OCI-LY1 (cell line): ENCODE measurements around the gene TAF11L11.
"Not testable (repeated sequence)": the region's sequence is repeated elsewhere in the genome, so short reads cannot be mapped to it uniquely, and the experiment has no call there.

Experiments
- H2AFZ ChIP-seq: fragments of 200-600 bp; sonication (generic), shearing (Covaris generic); 2 replicates; pipeline ENCODE4 v1.6.0; 2014; ENCODE audit warnings: antibody characterized with exemption, mild to moderate bottlenecking, low read length
- H3F3A ChIP-seq: fragments of 200-600 bp; sonication (generic), shearing (Covaris generic); 2 replicates; pipeline ENCODE4 v1.6.0; 2014; ENCODE audit warnings: mild to moderate bottlenecking, antibody characterized with exemption, low read length, moderate library complexity; ENCODE audit not compliant: insufficient read depth
- H3K27ac ChIP-seq: fragments of 200-600 bp; sonication (generic); 2 replicates; pipeline ENCODE4 v1.5.1; 2014; ENCODE audit warnings: low read length, mixed run types, mild to moderate bottlenecking, low read depth; ENCODE audit not compliant: poor library complexity, severe bottlenecking
- H3K27me3 ChIP-seq: fragments of 200-600 bp; sonication (generic); 2 replicates; pipeline ENCODE4 v1.6.0; 2014; ENCODE audit warnings: antibody characterized with exemption, mild to moderate bottlenecking, low read length, moderate library complexity; ENCODE audit not compliant: insufficient read depth
- H3K36me3 ChIP-seq: fragments of 200-600 bp; sonication (generic); 2 replicates; pipeline ENCODE4 v1.6.1; 2014; ENCODE audit warnings: mild to moderate bottlenecking, antibody characterized with exemption, low read length, moderate library complexity, mixed read lengths; ENCODE audit not compliant: insufficient read depth
- H3K4me1 ChIP-seq: fragments of 200-600 bp; sonication (generic); 2 replicates; pipeline ENCODE4 v1.5.1; 2014; ENCODE audit warnings: mild to moderate bottlenecking, low read length, moderate library complexity; ENCODE audit not compliant: insufficient read depth, severe bottlenecking
- H3K4me2 ChIP-seq: fragments of 200-600 bp; sonication (generic), shearing (Covaris generic); 2 replicates; pipeline ENCODE4 v1.6.1; 2014; ENCODE audit warnings: low read length
- H3K4me3 ChIP-seq: fragments of 200-600 bp; sonication (generic); 2 replicates; pipeline ENCODE4 v1.5.1; 2014; ENCODE audit warnings: low read length, low read depth, mild to moderate bottlenecking, mixed read lengths; ENCODE audit not compliant: poor library complexity, severe bottlenecking
- H3K79me2 ChIP-seq: fragments of 200-600 bp; shearing (Covaris generic); 2 replicates; pipeline ENCODE4 v1.6.1; 2016; ENCODE audit warnings: mixed run types, low read length, mixed read lengths; ENCODE audit not compliant: insufficient read depth
- H3K9ac ChIP-seq: fragments of 200-600 bp; sonication (generic), shearing (Covaris generic); 2 replicates; pipeline ENCODE4 v1.6.1; 2014; ENCODE audit warnings: mild to moderate bottlenecking, low read length, mixed read lengths
- H3K9me2 ChIP-seq: fragments of 200-600 bp; sonication (generic), shearing (Covaris generic); 2 replicates; pipeline ENCODE4 v1.6.1; 2014; ENCODE audit warnings: low read depth, mild to moderate bottlenecking, low read length, mixed read lengths
- H3K9me3 ChIP-seq: fragments of 200-600 bp; shearing (Covaris generic); 2 replicates; pipeline ENCODE4 v1.6.1; 2014; ENCODE audit warnings: low read length, mixed read lengths
- H4K20me1 ChIP-seq: fragments of 200-600 bp; sonication (generic), shearing (Covaris generic); 2 replicates; pipeline ENCODE4 v1.6.0; 2016; ENCODE audit warnings: mild to moderate bottlenecking, low read length; ENCODE audit not compliant: insufficient read depth

The TAF11L11 gene

DNA sequence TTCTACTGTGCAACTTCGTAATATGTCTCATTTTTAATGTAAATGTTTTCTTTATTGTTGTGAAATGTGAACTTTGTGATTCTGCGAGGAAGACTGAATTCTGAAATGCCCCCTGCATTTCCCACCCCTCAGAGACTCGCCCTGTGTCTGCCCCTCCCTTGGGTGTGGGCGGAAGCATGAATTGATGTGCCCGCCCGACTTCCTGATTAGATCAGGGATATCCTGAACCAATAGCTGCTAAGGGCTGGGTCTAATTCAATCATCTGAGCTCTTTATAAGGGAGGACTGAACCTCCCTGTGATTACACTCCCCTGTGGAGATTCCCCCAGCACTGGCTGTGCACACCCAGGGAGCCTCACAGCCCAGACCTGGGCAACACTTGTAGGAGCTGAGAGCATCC, at the start of gene TAF11L11:
Gene TAF11L11, plus strand, starts transcription at position 304 of the 400 bp plus-strand sequence.
- H3K4me2 ChIP-seq, H2AFZ ChIP-seq, H4K20me1 ChIP-seq, H3K9me2 ChIP-seq, H3K79me2 ChIP-seq, H3K4me1 ChIP-seq, H3K27me3 ChIP-seq, H3K36me3 ChIP-seq, H3F3A ChIP-seq, H3K27ac ChIP-seq, H3K9ac ChIP-seq, H3K9me3 ChIP-seq, H3K4me3 ChIP-seq: not testable (repeated sequence)

DNA sequence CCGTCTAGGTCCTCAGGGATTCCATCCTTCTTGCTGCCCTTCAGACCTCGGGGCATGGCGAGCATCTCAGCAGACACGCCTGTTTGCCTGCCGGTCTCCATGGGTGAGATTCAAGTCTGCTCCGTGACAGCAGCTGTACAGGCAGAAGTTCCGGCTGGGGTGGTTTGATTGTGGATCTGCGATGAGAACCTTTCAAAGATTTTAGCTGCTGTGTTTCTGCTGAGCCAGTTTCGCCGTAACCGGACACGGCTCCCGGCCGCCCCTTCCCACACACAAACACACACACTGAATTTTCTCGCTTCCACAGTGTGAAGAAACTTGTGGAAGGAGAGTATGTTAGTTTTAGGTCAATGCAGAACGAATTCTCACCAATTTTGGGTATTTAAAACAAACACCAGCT, 18.3 kb upstream of the TAF11L11 start, which contains the start of gene TAF11L7:
Gene TAF11L7, minus strand, starts transcription at position 101 of the 400 bp plus-strand sequence.
- H3F3A ChIP-seq = not testable (repeated sequence)

GRCh38 chr5:17590860-17591259, 13.1 kb upstream of the TAF11L11 start, which contains the start of gene TAF11L8:
TSS of gene TAF11L8 (minus strand) at chr5:17590960.
- H3K4me3 ChIP-seq, H4K20me1 ChIP-seq, H3F3A ChIP-seq, H3K9ac ChIP-seq, H3K36me3 ChIP-seq, H3K9me3 ChIP-seq, H3K4me1 ChIP-seq, H3K27me3 ChIP-seq, H3K79me2 ChIP-seq, H3K4me2 ChIP-seq, H2AFZ ChIP-seq, H3K9me2 ChIP-seq, H3K27ac ChIP-seq: not testable (repeated sequence)

More for the DNA sequence above, 18.3 kb upstream of the TAF11L11 start, which contains the start of gene TAF11L7:
- H3K4me3 ChIP-seq, H3K9me2 ChIP-seq, H3K79me2 ChIP-seq, H3K9ac ChIP-seq, H3K27me3 ChIP-seq, H3K27ac ChIP-seq, H3K36me3 ChIP-seq, H4K20me1 ChIP-seq, H2AFZ ChIP-seq, H3K4me1 ChIP-seq, H3K4me2 ChIP-seq, H3K9me3 ChIP-seq: not testable (repeated sequence)

- not testable (repeated sequence) for H3F3A ChIP-seq, H2AFZ ChIP-seq, H3K27me3 ChIP-seq, H3K4me2 ChIP-seq, H3K9ac ChIP-seq, H3K9me2 ChIP-seq, H3K4me1 ChIP-seq, H3K9me3 ChIP-seq, H3K36me3 ChIP-seq, H3K27ac ChIP-seq, H4K20me1 ChIP-seq, H3K4me3 ChIP-seq, H3K79me2 ChIP-seq
Measured at GRCh38 chr5:17594255-17594654, 9.7 kb upstream of the TAF11L11 start, which contains the start of gene TAF11L9. TSS of gene TAF11L9 (minus strand) at chr5:17594394.

DNA sequence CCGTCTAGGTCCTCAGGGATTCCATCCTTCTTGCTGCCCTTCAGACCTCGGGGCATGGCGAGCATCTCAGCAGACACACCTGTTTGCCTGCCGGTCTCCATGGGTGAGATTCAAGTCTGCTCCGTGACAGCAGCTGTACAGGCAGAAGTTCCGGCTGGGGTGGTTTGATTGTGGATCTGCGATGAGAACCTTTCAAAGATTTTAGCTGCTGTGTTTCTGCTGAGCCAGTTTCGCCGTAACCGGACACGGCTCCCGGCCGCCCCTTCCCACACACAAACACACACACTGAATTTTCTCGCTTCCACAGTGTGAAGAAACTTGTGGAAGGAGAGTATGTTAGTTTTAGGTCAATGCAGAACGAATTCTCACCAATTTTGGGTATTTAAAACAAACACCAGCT, 6.3 kb upstream of the TAF11L11 start, which contains the start of gene TAF11L10:
Gene TAF11L10, minus strand, starts transcription at position 101 of the 400 bp plus-strand sequence.
- H3K27me3 ChIP-seq, H4K20me1 ChIP-seq, H3K27ac ChIP-seq, H3K4me2 ChIP-seq, H3K4me1 ChIP-seq, H3K4me3 ChIP-seq, H3K79me2 ChIP-seq, H2AFZ ChIP-seq, H3K9me3 ChIP-seq, H3K9ac ChIP-seq, H3K36me3 ChIP-seq, H3K9me2 ChIP-seq, H3F3A ChIP-seq: not testable (repeated sequence)
